Left colon (tissue), 2 donors: ENCODE measurements around the gene DYNC1LI2. TPM values are rescaled to one million over a fixed set of nuclear protein-coding genes. Genes with fewer than 3 reads are reported as not detected.
"Not testable (repeated sequence)": the region's sequence is repeated elsewhere in the genome, so short reads cannot be mapped to it uniquely, and the experiment has no call there.

Source experiments
- ATAC-seq: fragments of 200-7000 bp; cut with Tn5 transposase; one replicate; pipeline ENCODE4 v1.9.1; 2020; ENCODE audit warnings: mild to moderate bottlenecking, moderate library complexity
- DNase-seq, 2 donors: peaks; one replicate each; pipeline ENCODE4 v3.0.0-alpha.2; 2020
- intact Hi-C, 2 donors: fragments of 100-400 bp; cut with DNase I in 1 of 2; cut with micrococcal nuclease in 1 of 2; formaldehyde crosslinking; loops; one replicate each; pipeline versions ENCODE4 v1.11.2 to v1.14.0; 2022; cut with DNase I, micrococcal nuclease
- long read RNA-seq: library from polyadenylated mRNA; unstranded; transcript quantifications from one replicate; pipeline ENCODE4 v2.0.0, GENCODE V29; 2021
- total RNA-seq, 2 donors: library from RNA; stranded (reverse); fragmentation: NEBNext Ultra II Directional; extraction: Animal tissue kit (Norgen Biotek cat#: 25700); gene quantifications; one replicate each; pipeline ENCODE4 v1.2.1, GENCODE V29; 2021
- donor health status: DM: no; HTN: no; CAD: no.
- donor health status: DM: yes; HTN: yes; CAD: no.

The DYNC1LI2 gene
- total RNA-seq = 100 to 1,000 TPM; 165 to 171 TPM
- long read RNA-seq, full-length matches to known transcripts = 53 of 114 reads
- long read RNA-seq, partial matches to known transcripts = 31 of 114 reads
- long read RNA-seq, other reads (novel, unspliced or antisense) = 30 of 114 reads

- intact Hi-C loops = no loop called here
- DNase-seq = peak; percentile 74 to 86
- peak; percentile 78 for ATAC-seq
These were observed at the start of gene DYNC1LI2 for GRCh38 chr16:66751303-66751991. Gene DYNC1LI2 (minus strand): TSS chr16:66751609. CDS start chr16:66751591, 18 bp downstream.

- intact Hi-C loops = no loop called here
- DNase-seq (no peak), ATAC-seq (no peak)
These were observed 49.4 kb upstream of the DYNC1LI2 start for GRCh38 chr16:66800856-66801255.

- DNase-seq (no peak), ATAC-seq (no peak)
- intact Hi-C loops = no loop called here
These were observed 46.8 kb upstream of the DYNC1LI2 start for GRCh38 chr16:66798161-66798560.

GRCh38 chr16:66793984-66794383 is 42.6 kb upstream of the DYNC1LI2 start:
- ATAC-seq, DNase-seq, intact Hi-C loops: not testable (repeated sequence)

GRCh38 chr16:66790130-66790733 is 38.8 kb upstream of the DYNC1LI2 start:
- DNase-seq (no peak), ATAC-seq (no peak)
- intact Hi-C loops = no loop called here

- intact Hi-C loops = no loop called here
- DNase-seq = no peak
- ATAC-seq = no peak
These were observed 36.0 kb upstream of the DYNC1LI2 start for GRCh38 chr16:66787427-66787826.

GRCh38 chr16:66786551-66786950 is 35.1 kb upstream of the DYNC1LI2 start:
- no peak for ATAC-seq
- intact Hi-C loops = no loop called here
- no peak for DNase-seq

GRCh38 chr16:66776457-66776856 is 25.0 kb upstream of the DYNC1LI2 start:
- no peak for DNase-seq
- intact Hi-C loops = no loop called here
- no peak for ATAC-seq

- intact Hi-C loops = no loop called here
- ATAC-seq = no peak
- DNase-seq = no peak
These were observed 23.6 kb upstream of the DYNC1LI2 start for GRCh38 chr16:66774981-66775380.

- intact Hi-C loops = no loop called here
- ATAC-seq (no peak), DNase-seq (no peak)
These were observed 6.7 kb upstream of the DYNC1LI2 start for GRCh38 chr16:66758086-66758485.

GRCh38 chr16:66754819-66755218 is 3.4 kb upstream of the DYNC1LI2 start:
- intact Hi-C loops = no loop called here
- ATAC-seq (no peak), DNase-seq (no peak)

GRCh38 chr16:66754211-66754610 is 2.8 kb upstream of the DYNC1LI2 start:
- no peak for DNase-seq
- no peak for ATAC-seq
- intact Hi-C loops = no loop called here

- intact Hi-C loops = no loop called here
- DNase-seq = no peak
- no peak for ATAC-seq
These were observed 1.5 kb upstream of the DYNC1LI2 start for GRCh38 chr16:66752958-66753357.

- no peak for ATAC-seq
- DNase-seq = no peak
- intact Hi-C loops = no loop called here
These were observed 970 bp upstream of the DYNC1LI2 start for GRCh38 chr16:66752379-66752778.

GRCh38 chr16:66751992-66752322 is 548 bp upstream of the DYNC1LI2 start:
- intact Hi-C loops = no loop called here
- DNase-seq (no peak), ATAC-seq (no peak)

GRCh38 chr16:66751053-66751302 is 431 bp downstream of the DYNC1LI2 start:
- peak; percentile 64 for ATAC-seq
- intact Hi-C loops = no loop called here
- DNase-seq = peak in 1 of 2 donors; percentile 58

- DNase-seq (no peak), ATAC-seq (peak; percentile 20)
- intact Hi-C loops = no loop called here
These were observed 943 bp downstream of the DYNC1LI2 start for GRCh38 chr16:66750279-66751052.

- no peak for ATAC-seq
- intact Hi-C loops = no loop called here
These were observed 4.7 kb downstream of the DYNC1LI2 start for GRCh38 chr16:66746682-66747081.

GRCh38 chr16:66746048-66746447 is 5.4 kb downstream of the DYNC1LI2 start:
- no peak for DNase-seq
- no peak for ATAC-seq
- intact Hi-C loops = no loop called here

More at GRCh38 chr16:66746682-66747081, 4.7 kb downstream of the DYNC1LI2 start:
- DNase-seq = no peak
